ENCODE measurements around the gene TCEA2.
"Not testable (repeated sequence)": the region's sequence is repeated elsewhere in the genome, so short reads cannot be mapped to it uniquely, and the experiment has no call there.

TCEA2 gene

GRCh38 chr20:64115171-64115911 is 52.3 kb downstream of the TCEA2 start:
- H3K4me1 ChIP-seq (ENCODE audit: low read depth, poor library complexity, severe bottlenecking), result peaks cover 4% of the 10 kb centered on the region
- no peak overlapping the region for H3K27ac ChIP-seq
- no peak overlapping the region for H2AFZ ChIP-seq (ENCODE audit: low read depth)
- H3K4me2 ChIP-seq, result no peak overlapping the region
- H3K4me3 ChIP-seq (IDR thresholded peaks at IDR 0.05; ENCODE audit: insufficient read depth, low read depth, low read length), result no peak overlapping the region
- peaks cover 70% of the 10 kb centered on the region for H3K27me3 ChIP-seq (ENCODE audit: insufficient read depth, low read depth)
- no peaks in the 10 kb centered on the region for H3K36me3 ChIP-seq (ENCODE audit: insufficient read depth)
- H4K20me1 ChIP-seq (ENCODE audit: insufficient read depth), result no peaks in the 10 kb centered on the region
- H3K79me2 ChIP-seq (ENCODE audit: insufficient read depth, low read depth), result no peaks in the 10 kb centered on the region
- H3K9ac ChIP-seq, result no peak overlapping the region
- no peak for TF ChIP-seq CTCF (conservative IDR thresholded peaks at IDR 0.05; ENCODE audit: low read depth, low read length)

- no peak overlapping the region for H2AFZ ChIP-seq (ENCODE audit: low read depth)
- no peak for TF ChIP-seq CTCF (conservative IDR thresholded peaks at IDR 0.05; ENCODE audit: low read depth, low read length)
- no peak overlapping the region for H3K9ac ChIP-seq
- H3K36me3 ChIP-seq (ENCODE audit: insufficient read depth), result no peaks in the 10 kb centered on the region
- no peak overlapping the region for H3K4me2 ChIP-seq
- H4K20me1 ChIP-seq (ENCODE audit: insufficient read depth), result no peaks in the 10 kb centered on the region
- no peak overlapping the region for H3K4me3 ChIP-seq (IDR thresholded peaks at IDR 0.05; ENCODE audit: insufficient read depth, low read depth, low read length)
- no peak overlapping the region for H3K27ac ChIP-seq
- H3K79me2 ChIP-seq (ENCODE audit: insufficient read depth, low read depth), result no peaks in the 10 kb centered on the region
- peaks cover 8% of the 10 kb centered on the region for H3K4me1 ChIP-seq (ENCODE audit: low read depth, poor library complexity, severe bottlenecking)
- H3K27me3 ChIP-seq (ENCODE audit: insufficient read depth, low read depth), result peaks cover 69% of the 10 kb centered on the region
These were observed 53.0 kb downstream of the TCEA2 start for GRCh38 chr20:64116016-64116415.

- H3K4me2 ChIP-seq, result no peak overlapping the region
- peaks cover 71% of the 10 kb centered on the region for H3K27me3 ChIP-seq (ENCODE audit: insufficient read depth, low read depth)
- no peak overlapping the region for H3K9ac ChIP-seq
- peaks cover 8% of the 10 kb centered on the region for H3K4me1 ChIP-seq (ENCODE audit: low read depth, poor library complexity, severe bottlenecking)
- no peaks in the 10 kb centered on the region for H3K79me2 ChIP-seq (ENCODE audit: insufficient read depth, low read depth)
- no peak overlapping the region for H3K4me3 ChIP-seq (IDR thresholded peaks at IDR 0.05; ENCODE audit: insufficient read depth, low read depth, low read length)
- TF ChIP-seq CTCF (conservative IDR thresholded peaks at IDR 0.05; ENCODE audit: low read depth, low read length), result no peak
- H2AFZ ChIP-seq (ENCODE audit: low read depth), result no peak overlapping the region
- no peak overlapping the region for H3K27ac ChIP-seq
- no peaks in the 10 kb centered on the region for H4K20me1 ChIP-seq (ENCODE audit: insufficient read depth)
- no peaks in the 10 kb centered on the region for H3K36me3 ChIP-seq (ENCODE audit: insufficient read depth)
These were observed 53.8 kb downstream of the TCEA2 start for GRCh38 chr20:64116541-64117431.

- H3K27ac ChIP-seq; H3K9ac ChIP-seq; H4K20me1 ChIP-seq (ENCODE audit: insufficient read depth); H2AFZ ChIP-seq (ENCODE audit: low read depth); H3K4me3 ChIP-seq (IDR thresholded peaks at IDR 0.05; ENCODE audit: insufficient read depth, low read depth, low read length); H3K36me3 ChIP-seq (ENCODE audit: insufficient read depth); H3K4me2 ChIP-seq; H3K4me1 ChIP-seq (ENCODE audit: low read depth, poor library complexity, severe bottlenecking); H3K79me2 ChIP-seq (ENCODE audit: insufficient read depth, low read depth): not testable (repeated sequence)
- peaks cover 71% of the 10 kb centered on the region for H3K27me3 ChIP-seq (ENCODE audit: insufficient read depth, low read depth)
These were observed 54.4 kb downstream of the TCEA2 start for GRCh38 chr20:64117432-64117777.

GRCh38 chr20:64119301-64119680 is 56.3 kb downstream of the TCEA2 start:
- Histone ChIP-seq H3K27me3 (ENCODE audit: insufficient read depth, low read depth) (peaks cover 70% of the 10 kb centered on the region), H3K4me3 (IDR thresholded peaks at IDR 0.05; ENCODE audit: insufficient read depth, low read depth, low read length) (no peak overlapping the region), H3K79me2 (ENCODE audit: insufficient read depth, low read depth) (no peaks in the 10 kb centered on the region), H3K27ac (no peak overlapping the region), H2AFZ (ENCODE audit: low read depth) (no peak overlapping the region), H3K36me3 (ENCODE audit: insufficient read depth) (no peaks in the 10 kb centered on the region), H3K9ac (no peak overlapping the region), H3K4me1 (ENCODE audit: low read depth, poor library complexity, severe bottlenecking) (peaks cover 8% of the 10 kb centered on the region), H3K4me2 (no peak overlapping the region), H4K20me1 (ENCODE audit: insufficient read depth) (no peaks in the 10 kb centered on the region)
- TF ChIP-seq CTCF (conservative IDR thresholded peaks at IDR 0.05; ENCODE audit: low read depth, low read length), result no peak
